GM21367 (cell line): ENCODE measurements around the gene SDSL.
A peak's percentile ranks its signal among the peaks of the same experiment; 100 is the strongest.

Experiments
- ATAC-seq: cut with Tn5 transposase; IDR thresholded peaks from one replicate; pipeline ENCODE4 v1.9.1; 2021; ENCODE audit not compliant: unreplicated experiment

Gene SDSL, protein sequence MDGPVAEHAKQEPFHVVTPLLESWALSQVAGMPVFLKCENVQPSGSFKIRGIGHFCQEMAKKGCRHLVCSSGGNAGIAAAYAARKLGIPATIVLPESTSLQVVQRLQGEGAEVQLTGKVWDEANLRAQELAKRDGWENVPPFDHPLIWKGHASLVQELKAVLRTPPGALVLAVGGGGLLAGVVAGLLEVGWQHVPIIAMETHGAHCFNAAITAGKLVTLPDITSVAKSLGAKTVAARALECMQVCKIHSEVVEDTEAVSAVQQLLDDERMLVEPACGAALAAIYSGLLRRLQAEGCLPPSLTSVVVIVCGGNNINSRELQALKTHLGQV

DNA sequence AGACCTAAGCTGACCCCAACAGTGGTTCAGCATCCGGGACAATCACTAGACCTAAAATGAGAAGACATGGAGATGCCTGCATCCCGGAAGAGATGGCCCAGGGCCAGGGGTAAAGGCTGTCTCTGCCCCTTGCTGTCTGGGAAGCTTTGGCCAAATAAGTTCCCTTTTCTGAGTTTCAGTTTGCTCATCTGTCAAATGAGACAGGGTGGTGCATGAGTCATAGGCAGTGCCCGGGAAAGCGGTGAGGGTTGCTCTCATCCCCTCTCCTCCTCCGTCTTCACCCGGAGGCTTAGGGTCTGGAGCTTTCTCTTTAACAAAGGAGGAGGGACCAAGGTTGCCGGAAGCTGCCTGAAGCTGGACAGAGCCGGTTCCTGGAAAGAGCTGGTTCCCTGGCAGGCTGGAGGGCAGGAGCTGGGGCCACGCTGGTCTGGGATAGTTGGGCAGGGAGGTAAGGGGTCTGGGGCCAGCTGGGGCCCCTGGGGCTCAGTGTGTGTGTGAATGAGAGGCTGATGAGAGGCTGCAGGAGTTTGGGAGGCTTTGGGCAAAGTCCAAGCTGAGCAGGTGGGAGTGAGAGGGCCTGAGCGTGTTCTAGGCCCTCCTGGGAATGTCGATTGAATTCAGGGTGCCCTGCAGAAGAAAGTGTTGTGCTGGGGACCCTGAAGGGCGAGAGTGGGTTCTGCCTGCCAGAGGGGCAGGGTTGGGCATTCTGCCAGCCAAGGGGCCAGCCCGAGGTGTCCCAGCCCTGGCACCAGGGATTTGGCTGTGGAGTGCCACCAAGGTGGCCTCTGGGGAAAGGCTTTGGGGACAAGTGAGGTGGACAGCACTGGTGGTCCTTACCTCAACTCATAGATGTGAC lies at the start of gene SDSL:
TSS of gene SDSL (plus strand) at position 351 of the 856 bp plus-strand sequence. CDS start 5,603 bp downstream, outside the sequence.
- peak; percentile 93 for ATAC-seq

DNA sequence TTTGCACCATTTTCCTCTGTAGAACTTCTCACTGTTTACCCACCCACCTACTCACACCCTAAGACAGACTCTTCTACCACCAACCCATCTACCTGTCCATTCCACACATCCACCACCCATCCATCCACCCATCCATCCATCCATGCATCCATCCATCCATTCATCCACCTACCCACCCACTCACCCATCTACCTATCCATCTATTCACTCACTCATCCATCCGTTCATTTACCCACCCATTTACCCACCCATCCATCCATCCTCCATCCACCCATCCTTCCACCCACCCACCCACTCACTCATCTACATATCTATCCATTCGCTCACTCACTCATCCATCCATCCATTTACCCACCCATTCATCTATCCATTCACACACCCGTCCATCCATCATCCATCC lies 48.7 kb upstream of the SDSL start:
- ATAC-seq, result no peak

DNA sequence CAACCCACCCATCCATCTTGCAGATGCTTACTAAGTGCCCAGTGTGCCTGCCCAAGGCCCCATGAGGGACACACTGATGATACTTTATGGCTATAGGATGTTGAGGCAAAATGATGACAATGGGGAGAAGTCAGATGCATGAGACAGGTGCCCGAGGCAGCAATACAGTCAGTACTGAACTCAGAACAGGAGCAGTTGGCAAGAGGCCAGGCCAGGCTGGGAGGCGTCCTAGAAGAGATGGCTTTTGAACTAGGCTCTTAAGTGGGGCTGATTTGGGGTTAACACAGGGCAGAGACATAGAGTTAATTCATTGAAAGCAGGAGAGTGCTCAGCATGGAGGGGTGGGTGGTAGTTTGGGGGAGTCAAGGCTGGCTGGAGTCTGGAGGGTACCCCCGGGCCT lies 48.2 kb upstream of the SDSL start:
- no peak for ATAC-seq

DNA sequence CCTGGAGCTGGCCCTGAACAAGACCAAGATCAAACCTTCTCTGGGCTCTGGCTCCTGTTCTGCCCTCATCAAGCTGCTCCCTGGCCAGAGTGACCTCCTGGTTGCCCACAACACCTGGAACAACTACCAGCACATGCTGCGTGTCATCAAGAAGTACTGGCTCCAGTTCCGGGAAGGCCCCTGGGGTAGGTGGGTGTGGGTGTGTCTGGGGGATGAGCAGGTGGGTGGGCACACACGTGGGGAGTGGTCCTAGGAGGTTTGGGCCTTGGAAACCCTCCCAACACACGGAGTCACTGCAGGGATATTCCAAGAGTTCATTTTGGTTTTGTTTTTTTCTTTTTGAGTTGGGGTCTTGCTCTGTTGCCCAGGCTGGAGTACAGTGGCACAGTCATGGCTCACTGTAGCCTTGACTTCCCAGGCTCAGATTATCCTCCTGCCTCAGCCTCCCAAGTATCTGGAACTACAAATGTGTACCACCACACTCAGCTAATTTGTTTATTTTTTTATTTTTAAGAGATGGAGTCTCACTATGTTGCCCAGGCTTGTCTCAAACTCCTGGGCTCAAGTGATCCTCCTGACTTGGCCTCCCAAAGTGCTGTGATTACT lies 47.3 kb upstream of the SDSL start:
- ATAC-seq, result no peak

DNA sequence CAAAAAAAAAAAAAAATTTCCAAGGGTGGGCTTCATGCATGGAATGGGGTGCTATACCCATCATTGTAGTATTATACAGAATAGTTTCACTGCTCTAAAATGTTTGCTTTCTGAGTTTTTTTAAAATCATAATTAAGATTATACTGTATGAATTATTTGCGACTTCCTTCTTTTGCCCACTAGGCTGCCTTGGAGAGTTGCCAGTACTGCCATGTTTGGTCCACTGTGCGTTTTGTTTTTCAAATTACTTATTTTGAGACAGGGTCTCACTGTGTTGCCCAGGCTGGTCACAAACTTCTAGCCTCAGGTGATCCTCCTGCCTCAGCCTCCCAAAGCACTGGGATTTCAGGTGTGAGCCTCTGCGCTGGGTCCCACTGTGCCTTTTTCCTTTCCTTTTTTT lies 43.9 kb upstream of the SDSL start:
- ATAC-seq, result no peak

DNA sequence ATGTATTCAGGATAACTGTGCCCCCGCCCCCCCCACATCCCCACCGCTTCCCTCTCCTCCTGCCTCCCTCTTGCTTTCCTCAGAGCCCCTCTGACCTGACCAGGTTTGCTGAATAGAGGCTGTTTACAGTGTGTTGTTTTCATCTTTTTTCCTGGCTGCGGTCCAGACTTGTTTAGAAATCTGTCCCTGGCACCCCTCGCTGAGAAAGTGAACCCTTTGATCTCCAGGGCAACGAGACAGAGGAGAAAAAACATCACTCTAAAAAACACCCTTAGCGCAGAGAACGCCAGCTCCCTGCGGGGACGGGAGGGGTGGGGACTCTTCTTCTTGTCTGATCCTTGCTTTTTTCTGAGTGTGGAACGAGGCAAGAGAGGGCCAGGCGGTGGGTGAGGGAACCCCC lies 41.0 kb upstream of the SDSL start:
- ATAC-seq, result no peak

DNA sequence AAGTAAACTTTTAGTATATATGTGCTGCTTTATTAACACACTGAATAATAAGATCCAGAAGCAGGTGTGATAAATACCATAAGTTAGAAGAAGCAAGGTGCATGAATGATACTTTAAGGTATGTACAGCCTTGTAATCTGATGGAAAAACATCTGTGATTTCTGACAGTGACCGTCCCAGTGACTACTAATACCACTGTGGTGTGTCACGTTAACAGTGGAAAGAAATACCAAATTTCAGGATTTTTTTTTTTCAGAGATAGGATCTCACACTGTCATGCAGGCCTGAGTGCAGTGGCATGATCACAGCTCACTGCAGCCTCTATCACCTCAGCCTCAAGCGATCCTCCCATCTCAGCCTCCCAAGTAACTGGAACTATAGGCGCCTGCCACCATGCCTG lies 40.0 kb upstream of the SDSL start:
- no peak for ATAC-seq

DNA sequence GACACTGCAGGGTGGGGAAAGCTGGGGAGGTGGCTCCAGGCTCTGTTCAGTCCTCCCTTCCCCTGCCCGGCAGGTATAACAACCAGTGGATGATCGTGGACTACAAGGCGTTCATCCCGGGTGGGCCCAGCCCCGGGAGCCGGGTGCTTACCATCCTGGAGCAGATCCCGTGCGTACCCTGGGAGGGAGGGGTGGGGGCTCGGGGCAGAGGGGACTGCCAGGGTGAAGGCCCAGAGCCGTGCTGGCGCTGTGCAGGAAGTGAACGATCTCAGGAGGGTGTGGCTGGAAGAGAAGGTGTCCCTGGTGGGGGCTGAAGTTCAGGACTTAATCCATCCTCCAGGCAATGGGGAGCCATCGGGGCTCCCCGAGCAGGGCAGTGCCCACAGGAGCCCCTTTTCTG lies 37.4 kb upstream of the SDSL start:
- ATAC-seq, result no peak

DNA sequence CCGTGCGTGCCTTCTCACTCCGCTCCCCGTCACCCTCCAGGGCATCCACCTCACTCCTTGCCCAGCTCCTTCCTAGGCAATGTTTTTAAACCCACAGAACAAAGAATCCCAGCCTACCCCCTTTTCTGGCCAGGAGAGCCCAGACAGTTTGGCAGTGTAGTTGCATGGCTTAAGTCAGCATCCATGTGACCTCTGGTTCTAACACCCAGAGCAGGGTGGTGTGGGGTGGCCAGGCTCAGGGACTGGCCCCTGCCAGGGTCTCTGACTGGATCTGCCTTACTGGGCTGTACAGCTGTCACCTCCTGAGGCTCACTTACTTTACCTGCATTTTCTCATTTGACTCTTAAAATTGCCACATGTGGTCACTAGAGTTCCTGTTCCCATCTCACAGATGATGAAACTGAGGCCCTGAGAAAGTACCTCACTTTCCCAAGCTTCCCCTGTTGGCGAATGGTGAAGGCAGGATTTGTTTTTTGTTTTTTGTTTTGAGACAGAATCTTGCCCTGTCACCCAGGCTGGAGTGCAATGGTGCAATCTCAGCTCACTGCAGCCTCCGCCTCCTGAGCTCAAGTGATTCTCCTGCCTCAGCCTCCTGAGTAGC lies 36.8 kb upstream of the SDSL start:
- ATAC-seq, result no peak

DNA sequence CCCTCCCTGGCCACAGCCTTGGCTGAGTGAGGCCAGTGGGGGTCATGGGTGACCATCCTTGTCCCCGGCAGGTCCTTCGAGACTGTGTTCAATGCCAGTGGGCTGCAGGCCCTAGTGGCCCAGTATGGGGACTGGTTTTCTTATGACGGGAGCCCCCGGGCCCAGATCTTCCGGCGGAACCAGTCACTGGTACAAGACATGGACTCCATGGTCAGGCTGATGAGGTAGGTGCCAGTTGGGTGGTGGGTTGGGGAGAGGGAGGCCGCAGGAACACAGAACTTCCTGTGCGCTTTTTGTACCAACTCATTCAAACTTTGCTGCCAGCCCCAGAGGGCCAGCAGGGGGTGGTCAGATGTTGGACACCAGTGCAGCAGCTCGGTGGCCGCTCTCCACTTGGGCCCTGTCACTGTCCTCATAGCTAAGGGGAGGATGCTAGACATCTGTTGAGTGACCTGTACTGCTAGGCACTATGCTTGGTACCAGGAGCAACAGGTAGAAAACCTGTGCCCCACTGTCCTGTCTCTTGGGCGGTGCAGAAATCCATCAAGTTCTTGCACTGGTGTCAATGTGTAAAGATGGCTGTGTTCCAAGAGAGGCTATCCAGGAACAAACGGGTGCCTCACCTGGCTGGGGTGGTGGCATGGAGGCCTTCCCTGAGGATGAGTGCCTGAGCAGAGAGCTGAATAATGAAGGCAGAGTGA lies 35.2 kb upstream of the SDSL start:
- no peak for ATAC-seq

DNA sequence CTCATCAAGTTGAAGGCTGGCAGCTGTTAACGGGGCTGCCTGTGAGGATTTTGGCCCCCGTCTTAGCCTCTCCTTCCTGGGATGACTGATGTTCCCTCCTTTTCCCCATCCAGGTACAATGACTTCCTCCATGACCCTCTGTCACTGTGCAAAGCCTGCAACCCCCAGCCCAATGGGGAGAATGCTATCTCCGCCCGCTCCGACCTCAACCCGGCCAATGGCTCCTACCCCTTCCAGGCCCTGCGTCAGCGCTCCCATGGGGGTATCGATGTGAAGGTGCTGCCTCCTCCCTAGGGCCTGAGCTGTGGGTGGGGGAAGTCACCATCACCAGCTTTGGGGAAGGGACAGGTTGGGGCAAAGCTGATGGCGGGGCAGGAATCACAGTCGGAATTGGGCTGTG lies 34.5 kb upstream of the SDSL start:
- ATAC-seq, result no peak

DNA sequence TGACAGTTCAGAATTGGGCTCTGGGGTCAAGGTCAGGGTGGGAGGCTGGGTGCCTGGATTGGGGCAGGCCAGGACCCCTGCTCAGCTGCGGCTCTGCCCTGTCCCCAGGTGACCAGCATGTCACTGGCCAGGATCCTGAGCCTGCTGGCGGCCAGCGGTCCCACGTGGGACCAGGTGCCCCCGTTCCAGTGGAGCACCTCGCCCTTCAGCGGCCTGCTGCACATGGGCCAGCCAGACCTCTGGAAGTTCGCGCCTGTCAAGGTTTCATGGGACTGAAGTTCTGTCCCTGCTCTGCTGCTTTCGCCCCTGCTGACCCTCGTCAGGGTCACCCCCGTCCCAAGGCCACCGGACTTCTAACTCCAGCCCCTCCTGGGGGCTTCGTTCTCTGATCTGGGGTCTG lies 33.8 kb upstream of the SDSL start:
- no peak for ATAC-seq

DNA sequence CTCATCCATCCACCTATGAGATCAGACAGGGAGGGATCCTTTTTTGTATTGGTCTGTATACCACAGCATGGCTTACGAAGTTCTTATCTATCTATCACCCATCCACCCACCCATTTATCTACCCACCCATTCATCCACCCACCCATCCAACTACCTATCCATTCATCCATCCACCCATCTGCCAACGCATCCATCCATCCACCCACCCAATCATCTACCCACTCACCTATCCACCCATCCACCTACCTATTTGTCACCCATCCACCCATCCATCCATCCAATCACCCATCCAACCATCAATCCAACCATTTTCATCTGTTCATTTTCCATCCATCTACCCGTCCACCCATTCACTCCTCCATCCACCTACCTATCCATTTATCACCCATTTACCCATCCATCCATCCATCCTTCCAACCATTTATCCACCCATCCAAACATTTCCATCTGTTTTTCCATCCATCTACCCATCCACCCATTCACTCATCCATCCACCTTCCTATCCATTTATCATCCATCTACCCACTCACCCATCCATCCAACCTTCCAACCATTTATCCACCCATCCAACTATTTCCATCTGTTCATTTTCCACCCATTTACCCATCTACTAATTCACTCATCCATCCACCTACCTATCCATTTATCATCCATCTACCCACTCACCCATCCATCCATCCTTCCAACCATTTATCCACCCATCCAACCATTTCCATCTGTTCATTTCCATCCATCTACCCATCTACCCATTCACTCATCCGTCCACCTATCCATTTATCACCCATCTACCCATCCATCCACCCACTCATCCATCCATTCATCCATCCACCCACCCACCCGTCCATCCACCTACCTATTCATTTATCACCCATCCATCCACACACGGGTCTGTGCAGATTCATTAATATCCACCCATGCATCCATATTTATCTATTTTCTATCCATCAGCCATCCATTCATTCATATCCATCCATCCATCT lies 31.8 kb upstream of the SDSL start:
- no peak for ATAC-seq

DNA sequence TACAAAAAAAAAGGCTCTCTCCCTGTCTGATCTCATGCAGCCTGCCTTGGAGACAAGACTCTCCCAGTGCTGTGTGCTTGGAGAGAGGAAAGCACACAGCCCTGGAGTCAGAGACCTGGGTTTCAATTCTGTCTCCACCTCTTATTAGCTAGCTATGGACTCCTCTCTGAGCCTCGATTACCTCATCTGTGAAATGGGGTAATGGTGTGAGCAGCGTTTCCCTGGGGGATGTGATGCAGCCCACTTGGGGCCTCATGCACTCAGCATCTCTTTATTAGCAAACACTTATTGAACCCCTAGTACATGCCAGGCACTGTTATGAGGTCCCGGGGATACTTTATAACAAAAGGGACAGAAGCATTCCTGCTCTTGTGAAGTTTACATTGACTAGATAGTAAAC lies 31.0 kb upstream of the SDSL start:
- no peak for ATAC-seq

DNA sequence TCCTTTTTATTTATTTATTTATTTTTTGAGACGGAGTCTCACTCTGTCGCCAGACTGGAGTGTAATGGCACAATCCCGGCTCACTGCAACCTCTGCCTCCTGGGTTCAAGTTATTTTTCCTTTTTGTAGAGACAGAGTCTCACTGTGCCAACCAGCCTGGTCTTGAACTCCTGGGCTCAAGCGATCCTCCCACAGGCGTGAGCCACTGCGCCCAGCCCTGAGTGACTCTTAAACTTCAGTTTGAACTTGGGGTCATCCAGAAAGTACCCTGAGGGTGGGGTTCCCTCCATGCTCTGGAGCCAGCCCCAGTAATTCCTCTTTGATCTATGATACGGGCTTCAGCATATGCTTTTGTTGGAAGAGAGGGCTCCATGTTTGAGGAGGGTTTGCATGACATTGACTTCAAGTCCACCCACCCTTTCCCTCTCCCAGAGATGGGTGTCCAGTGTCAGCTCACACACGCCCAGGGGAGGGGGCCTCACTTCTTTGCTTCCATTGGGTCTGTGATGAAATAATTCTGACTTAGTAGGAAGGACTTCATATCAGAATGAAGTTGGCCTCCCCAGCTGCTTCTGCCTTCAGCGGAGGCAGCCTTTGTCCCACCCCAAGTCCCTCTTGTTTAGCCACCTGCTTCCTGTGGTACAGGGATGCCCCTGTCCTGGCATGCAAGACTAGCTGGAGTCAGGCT lies 30.4 kb upstream of the SDSL start:
- no peak for ATAC-seq

DNA sequence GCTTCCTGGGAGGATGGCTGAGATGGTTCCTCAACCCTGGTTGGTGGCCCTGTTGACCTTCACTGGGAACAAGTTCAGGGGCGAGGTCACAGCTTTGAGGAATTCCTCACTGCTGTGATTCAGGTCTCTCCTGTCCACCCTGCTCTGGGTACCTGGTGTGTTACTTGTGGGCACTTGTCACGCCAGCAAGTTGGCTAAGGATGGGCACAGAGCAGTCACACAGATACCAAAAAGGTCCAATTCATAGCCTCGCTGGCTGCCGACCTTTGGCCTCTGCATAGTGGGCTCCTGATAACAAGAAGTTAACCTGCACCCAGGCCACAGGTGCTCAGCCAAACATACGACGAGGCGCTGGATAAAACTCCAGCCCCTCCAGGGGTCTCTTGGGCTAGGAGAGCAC lies 29.7 kb upstream of the SDSL start:
- no peak for ATAC-seq

DNA sequence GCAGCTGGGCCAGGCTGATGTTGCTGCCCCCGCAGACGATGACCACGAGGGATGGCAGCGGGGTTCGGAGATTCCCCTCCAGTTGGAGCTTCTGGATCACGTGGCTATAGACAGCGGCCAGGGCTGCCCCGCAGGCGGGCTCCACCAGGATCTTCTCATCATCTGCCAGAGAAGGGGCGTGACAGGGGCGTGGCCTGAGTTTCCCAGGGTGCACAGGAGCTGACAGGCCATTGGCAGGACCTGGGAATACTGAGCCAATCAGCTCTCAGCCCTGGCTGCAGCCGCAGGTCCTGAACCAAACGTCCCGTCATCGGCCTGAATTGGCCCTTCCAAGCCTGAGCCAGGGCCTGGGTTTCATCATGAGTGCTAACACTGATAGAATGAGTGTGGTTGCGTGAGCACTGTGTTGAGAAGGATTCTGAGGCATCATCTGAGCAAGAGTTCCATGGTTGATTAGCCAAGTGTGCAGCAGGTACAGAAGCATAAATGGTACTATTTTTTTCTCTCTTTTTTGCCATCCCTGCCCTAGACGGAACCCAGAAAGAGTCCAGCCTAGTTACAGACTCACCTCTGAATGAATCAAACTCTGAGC lies 29.1 kb upstream of the SDSL start:
- no peak for ATAC-seq

DNA sequence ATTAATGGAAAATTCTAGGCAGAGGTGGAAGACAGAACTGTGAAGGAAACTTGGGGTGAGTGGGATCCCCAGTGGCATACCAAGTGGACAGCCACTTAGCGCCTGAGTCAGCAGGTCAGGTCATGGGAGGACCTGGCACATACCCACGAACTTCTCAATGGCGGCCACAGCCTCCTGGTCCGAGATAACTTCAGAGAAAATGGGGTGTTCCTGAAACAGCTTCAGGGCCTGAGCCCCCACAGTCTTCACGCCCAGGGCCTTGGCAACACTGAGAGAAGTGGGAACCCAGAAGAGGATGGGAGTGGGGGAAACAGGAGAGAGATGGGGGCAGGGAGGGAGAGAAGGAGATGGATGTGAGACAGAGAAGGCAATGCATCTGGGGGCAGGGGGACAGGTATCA lies 28.4 kb upstream of the SDSL start:
- no peak for ATAC-seq

DNA sequence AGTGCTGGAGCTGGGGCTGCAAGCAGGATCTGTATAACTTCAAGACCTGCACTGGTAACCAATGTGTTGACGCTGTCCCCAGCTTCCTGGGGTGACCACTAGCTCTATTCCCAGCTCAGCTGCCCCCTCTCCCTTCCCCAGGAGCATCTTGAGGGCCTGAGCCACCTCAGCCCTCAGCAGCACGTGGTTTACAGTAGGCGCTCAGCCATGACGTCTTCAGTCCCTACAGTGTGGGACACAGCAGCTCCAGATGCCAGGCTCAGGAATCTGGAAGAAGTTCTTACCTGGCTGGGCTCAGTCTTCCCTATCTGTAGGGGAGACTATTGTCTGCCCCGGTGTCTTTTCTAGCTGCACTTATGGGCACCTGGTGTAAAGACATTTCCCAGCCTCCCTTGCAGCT lies 27.1 kb upstream of the SDSL start:
- ATAC-seq, result no peak
